Stimulated activated CD4-positive, alpha-beta T cell treated with anti-CD3 and anti-CD28 coated beads, Interleukin-15, amount 100 ng/mL, for 1 hour (primary cell): ENCODE results near the gene MUC20.
"Not testable (repeated sequence)": the region's sequence is repeated elsewhere in the genome, so short reads cannot be mapped to it uniquely, and the experiment has no call there.

Experiments
- DNase-seq, 2 donors: peaks; one replicate each; pipeline ENCODE4 v3.0.0-alpha.2; 2020; ENCODE audit warnings: low read depth in 1 of 2, low spot score in 1 of 2

MUC20 gene

DNA sequence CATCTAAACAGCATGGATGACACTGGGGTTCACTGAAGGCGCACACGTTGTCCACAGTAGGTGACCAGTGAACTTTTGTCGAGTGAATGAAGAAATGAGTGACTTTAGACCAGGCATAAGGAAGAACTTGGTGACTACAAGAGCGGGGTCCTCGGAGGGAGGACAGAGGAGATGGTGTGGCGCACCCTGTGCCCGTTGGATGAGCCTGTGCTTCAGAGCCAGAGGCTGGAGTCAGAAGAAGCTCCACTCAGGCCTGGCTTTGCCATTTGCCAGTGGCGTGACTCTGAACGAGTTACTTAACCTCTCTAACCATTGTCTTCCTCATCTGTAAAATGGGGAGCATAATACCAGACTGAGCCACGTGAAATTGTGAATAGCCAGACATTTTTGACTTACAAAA lies 48.8 kb downstream of the MUC20 start:
- DNase-seq: no peak

DNA sequence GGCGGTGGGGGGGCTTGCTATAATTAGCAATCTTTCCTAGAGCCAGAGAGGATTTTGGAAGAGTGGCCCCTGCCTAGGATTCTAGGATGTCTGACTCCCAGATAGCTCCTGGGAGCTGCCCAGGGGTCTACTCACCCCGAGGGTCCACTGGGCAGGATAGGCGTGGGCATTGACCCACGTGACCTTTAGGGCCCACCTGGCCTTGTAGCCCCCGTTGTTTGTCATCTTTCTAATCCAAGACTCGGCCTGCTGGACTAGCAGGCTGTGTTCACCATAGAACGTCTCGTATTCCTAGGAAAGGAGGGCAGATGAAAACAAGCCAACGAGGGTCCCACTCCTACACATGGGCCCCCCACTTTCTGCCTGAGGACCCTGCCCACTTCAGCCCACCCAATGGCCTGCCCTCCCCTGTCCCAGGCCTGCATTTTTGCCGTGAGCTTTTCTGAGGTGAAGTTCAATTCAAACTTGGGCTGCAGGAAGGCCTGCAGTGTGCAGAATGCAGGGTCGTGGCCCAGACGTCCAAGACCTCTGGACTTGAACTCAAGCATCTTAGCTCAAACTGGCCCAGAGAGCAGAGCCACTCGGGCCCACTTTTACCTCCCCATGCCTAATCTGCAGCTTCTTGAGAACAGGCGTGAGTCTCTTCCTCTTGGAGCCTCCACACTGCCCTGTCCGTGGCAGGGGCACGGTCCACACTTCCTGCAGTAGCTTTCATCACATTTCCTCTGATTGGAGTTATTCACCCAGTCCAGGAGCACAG lies 49.5 kb downstream of the MUC20 start:
- DNase-seq: no peak

- not testable (repeated sequence) for DNase-seq
These were observed 50.3 kb downstream of the MUC20 start for GRCh38 chr3:195770841-195771645.

DNA sequence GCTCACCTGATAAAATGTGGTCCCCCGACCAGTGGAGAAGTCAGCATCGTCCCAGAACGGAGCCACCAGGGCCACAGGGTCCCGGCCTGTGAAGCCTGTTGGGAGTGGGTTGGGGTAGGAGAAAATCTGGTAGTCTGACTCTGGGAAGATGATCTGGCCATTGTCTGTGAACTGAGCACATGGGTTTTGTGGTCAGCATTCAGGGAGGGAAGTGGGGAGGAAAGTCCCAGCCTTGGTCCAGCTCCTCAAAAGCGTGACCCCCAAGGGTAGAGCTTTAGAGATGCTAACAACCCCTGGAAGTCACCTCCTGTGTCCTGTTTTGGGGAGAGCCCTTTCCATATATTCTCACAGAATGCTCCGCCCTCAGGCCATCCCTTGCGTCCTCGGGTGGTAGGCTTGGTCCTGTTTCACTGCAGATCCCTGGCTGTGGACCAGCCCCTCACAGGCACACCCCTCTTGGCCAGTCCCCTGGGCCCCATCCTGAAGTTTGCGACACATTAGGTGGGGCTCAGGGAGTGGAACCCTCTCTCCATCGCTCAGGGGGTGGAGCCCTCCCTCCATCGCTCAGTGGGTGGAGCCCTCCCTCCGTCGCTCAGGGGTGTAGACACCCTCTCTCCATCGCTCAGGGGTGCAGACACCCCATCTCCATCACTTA lies 51.0 kb downstream of the MUC20 start:
- DNase-seq: no peak

DNA sequence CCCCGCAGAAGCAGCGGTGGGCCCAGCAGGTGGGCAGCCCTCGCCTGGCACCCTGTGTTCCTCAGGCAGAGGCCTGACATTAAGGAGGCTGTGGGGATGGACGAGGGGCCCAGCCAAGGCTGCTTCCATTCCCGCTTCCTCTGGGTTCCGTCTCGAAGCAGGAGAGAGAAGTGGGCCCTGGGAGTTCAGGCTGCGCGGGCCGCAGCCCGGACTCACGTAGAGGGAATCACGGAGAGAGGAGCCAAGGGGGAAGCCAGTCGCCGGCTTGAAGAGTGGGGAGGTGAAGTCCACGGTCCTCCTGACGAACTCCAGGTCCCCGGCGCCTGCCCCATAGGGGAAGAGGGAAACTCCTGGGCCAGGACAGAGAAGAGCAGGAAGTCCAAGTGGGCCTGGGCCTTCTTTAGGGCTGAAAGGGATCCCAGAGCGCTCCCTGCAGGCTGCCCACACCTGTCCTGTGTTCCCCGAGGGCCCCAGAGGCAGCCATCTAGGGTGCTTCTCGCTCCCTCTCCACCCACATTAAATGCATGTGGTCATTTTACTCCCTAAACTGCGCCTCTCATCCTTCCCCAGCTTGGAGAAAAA lies 53.3 kb downstream of the MUC20 start:
- no peak for DNase-seq

DNA sequence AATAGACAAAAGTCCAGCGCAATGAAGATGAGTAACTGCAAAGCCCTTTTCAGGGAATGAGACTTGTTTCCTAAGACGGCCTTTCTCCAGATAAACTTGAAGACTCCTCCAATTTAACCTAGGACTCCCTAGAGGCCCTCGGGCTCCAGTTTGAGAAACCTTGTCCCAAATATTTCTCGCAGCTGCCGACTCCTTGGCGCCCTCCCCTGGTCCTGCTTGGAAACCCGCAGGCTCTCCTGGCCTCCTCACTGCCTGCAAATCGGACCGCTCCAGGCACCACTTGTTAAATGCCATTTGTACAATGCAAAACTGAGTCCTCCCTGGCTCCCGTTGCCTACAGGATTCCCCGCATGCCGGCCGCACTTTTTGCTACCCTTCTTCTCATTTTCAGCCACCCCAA lies 54.1 kb downstream of the MUC20 start:
- no peak for DNase-seq

DNA sequence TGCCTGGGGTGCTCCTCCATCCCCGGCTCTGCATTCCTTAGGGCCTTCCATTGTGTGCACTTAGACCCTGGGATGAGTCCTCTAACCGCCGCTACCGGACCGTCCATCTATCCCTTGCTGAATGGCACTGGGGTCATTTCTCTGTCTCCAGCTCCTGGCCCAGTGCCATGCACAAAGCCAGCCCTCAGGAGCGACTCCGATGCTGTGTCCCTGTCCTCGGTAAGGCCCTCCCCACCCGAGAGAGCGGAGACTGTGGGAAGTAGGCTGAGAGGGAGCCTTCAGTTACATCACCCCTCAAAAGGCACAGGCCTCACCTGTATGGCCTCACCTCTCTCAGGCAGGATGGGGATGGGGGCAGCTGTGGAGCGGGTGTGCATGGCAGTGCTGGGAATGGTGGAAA lies 57.2 kb downstream of the MUC20 start:
- DNase-seq: no peak

DNA sequence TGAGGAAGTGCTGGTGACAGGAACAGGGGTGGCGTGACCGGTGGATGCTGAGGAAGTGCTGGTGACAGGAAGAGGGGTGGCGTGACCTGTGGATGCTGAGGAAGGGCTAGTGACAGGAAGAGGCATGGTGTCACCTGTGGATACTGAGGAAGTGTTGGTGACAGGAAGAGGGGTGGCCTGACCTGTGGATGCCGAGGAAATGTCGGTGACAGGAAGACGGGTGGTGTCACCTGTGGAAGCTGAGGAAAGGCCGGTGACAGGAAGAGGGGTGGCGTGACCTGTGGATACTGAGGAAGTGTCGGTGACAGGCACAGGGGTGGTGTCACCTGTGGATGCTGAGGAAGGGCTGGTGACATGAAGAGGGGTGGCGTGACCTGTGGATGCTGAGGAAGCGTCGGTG lies 60.5 kb downstream of the MUC20 start:
- DNase-seq: not testable (repeated sequence)
